Measurements from ENCODE around the gene BBX. TPM values are rescaled to one million over a fixed set of nuclear protein-coding genes. Genes with fewer than 3 reads are reported as not detected.

BBX gene
- total RNA-seq, 1 donor = 81.8 TPM

DNA sequence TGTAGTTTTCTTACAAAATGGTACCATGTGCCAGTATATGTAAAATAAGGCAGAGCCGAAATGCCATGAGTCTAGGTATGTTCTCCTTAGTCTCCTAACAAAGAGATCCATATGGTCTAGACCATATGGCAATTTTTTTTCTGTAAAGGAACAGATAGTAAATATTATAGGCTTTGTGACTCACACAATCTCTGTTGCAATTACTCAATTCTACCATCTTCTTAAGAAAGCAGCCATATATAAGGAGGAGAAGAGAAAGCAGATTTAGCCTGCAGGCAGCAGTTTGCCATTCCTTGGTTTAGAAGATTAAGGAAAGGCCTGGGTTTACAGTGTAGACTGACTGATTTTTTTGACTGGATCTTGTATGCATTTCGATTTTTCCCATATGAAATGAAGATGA is 16.3 kb upstream of the BBX start:
- no peak overlapping the region for H3K4me3 ChIP-seq (ENCODE audit: low read depth, low read length)
- no peak for DNase-seq (ENCODE audit: low read depth)
- TF ChIP-seq, protein P1, sequence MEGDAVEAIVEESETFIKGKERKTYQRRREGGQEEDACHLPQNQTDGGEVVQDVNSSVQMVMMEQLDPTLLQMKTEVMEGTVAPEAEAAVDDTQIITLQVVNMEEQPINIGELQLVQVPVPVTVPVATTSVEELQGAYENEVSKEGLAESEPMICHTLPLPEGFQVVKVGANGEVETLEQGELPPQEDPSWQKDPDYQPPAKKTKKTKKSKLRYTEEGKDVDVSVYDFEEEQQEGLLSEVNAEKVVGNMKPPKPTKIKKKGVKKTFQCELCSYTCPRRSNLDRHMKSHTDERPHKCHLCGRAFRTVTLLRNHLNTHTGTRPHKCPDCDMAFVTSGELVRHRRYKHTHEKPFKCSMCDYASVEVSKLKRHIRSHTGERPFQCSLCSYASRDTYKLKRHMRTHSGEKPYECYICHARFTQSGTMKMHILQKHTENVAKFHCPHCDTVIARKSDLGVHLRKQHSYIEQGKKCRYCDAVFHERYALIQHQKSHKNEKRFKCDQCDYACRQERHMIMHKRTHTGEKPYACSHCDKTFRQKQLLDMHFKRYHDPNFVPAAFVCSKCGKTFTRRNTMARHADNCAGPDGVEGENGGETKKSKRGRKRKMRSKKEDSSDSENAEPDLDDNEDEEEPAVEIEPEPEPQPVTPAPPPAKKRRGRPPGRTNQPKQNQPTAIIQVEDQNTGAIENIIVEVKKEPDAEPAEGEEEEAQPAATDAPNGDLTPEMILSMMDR (IDR thresholded peaks at IDR 0.05; ENCODE audit: insufficient read depth, low read length) = no peak

- DNase-seq (ENCODE audit: low read depth) = no peak
- no peak overlapping the region for H3K4me3 ChIP-seq (ENCODE audit: low read depth, low read length)
- TF ChIP-seq, protein P1 (IDR thresholded peaks at IDR 0.05; ENCODE audit: insufficient read depth, low read length) = no peak
Measured at GRCh38 chr3:107508331-107508730, 14.4 kb upstream of the BBX start.

- TF ChIP-seq, protein P1 (IDR thresholded peaks at IDR 0.05; ENCODE audit: insufficient read depth, low read length) = no peak
- no peak overlapping the region for H3K4me3 ChIP-seq (ENCODE audit: low read depth, low read length)
- no peak for DNase-seq (ENCODE audit: low read depth)
Measured at GRCh38 chr3:107512108-107512507, 10.7 kb upstream of the BBX start.

DNA sequence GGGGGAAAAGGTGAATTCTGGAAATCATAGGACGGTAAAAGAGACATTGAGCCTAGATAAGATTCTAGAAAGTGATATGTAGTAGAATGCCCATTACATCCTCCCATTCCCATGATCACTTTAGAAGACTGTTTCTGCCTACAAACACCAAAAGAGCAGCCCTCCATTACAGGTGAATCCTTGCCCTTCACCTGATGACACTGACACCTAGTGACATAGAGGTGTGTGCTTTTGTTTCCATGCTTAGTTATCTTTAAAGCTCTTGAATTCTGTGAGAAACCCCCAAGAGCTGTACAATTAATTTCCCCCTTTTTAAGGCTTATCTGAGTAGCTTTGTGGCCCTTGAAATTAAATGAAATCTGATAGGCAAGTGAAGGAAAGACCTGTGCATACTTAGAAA is 8.3 kb upstream of the BBX start:
- H3K4me3 ChIP-seq (ENCODE audit: low read depth, low read length) = no peak overlapping the region
- no peak for DNase-seq (ENCODE audit: low read depth)
- TF ChIP-seq, protein P1 (IDR thresholded peaks at IDR 0.05; ENCODE audit: insufficient read depth, low read length) = no peak

DNA sequence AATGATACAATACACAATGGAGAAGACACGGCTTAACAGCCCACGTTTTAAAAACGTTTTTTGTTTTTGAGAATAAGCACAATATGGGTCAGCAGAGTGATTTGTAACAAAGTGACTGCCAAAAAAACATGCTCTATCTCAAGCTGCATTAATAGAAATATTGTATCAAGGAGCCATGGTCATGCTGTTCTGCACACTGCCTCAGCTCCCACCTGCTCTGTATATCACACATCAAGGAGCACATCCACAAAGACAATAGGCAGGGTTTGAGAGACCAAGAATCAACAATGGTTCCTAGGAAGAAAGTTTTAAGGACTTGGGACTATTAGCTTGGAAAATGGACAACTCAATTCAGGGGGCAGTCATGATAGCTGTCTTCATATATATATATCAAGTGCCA is 6.3 kb upstream of the BBX start:
- H3K4me3 ChIP-seq (ENCODE audit: low read depth, low read length) = no peak overlapping the region
- no peak for DNase-seq (ENCODE audit: low read depth)
- TF ChIP-seq, protein P1 (IDR thresholded peaks at IDR 0.05; ENCODE audit: insufficient read depth, low read length) = no peak

DNA sequence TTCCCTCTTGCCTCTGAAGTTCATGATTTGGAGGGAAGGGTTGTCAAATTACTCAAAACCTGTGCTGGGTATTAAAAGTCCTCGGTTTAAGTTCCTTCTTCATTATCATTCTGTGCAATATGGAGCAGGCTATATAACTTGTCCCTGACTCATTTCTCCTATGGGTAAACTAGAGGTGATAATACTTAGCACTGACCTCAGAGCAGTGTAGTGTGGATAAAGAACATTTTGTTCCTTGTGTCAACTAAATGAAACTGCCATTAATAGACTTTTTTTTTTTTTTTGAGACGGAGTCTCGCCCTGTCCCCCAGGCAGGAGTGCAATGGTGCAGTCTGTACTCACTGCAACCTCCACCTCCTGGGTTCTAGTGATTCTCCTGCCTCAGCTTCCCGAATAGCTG is 2.2 kb upstream of the BBX start:
- DNase-seq (ENCODE audit: low read depth) = no peak
- TF ChIP-seq, protein P1 (IDR thresholded peaks at IDR 0.05; ENCODE audit: insufficient read depth, low read length) = no peak

GRCh38 chr3:107521469-107522059 is 1.2 kb upstream of the BBX start:
- TF ChIP-seq, protein P1 (IDR thresholded peaks at IDR 0.05; ENCODE audit: insufficient read depth, low read length) = no peak
- no peak overlapping the region for H3K4me3 ChIP-seq (ENCODE audit: low read depth, low read length)
- DNase-seq (ENCODE audit: low read depth) = no peak

More for the DNA sequence above, 2.2 kb upstream of the BBX start:
- no peak overlapping the region for H3K4me3 ChIP-seq (ENCODE audit: low read depth, low read length)
